Measurements from ENCODE around the gene UBE2I. TPM values are rescaled to one million over a fixed set of nuclear protein-coding genes. Genes with fewer than 3 reads are reported as not detected.

Gene UBE2I
- total RNA-seq, 1 experiment from 2014 or later: 229 TPM

- POLR2A ChIA-PET: interaction anchor here (0.7 kb wide), 1 partner anchor 20 kb away, joined by 3 read pairs; no protein-coding TSS in a partner anchor
- no peak overlapping the region for H3K4me3 Mint-ChIP-seq
- CTCF ChIA-PET: interaction anchor here (0.6 to 2.6 kb wide), 6 partner anchors 9 to 1093 kb away, joined by 3 to 6 read pairs (median 5); no protein-coding TSS in a partner anchor
These were observed 28.7 kb upstream of the UBE2I start for GRCh38 chr16:1280783-1281182.

More at GRCh38 chr16:1280783-1281182, 28.7 kb upstream of the UBE2I start:
- Mint-ChIP-seq H3K9me3 (no peaks in the 10 kb centered on the region), H3K36me3 (no peaks in the 10 kb centered on the region), H3K27me3 (ENCODE audit: low read depth) (peaks cover 8% of the 10 kb centered on the region), H3K4me1 (peaks cover 10% of the 10 kb centered on the region), H3K27ac (no peak overlapping the region)
- ATAC-seq (no peak), DNase-seq (ENCODE audit: low spot score) (no peak)
- no peak for TF ChIP-seq ARID4B (CRISPR knock-in tag; IDR thresholded peaks at IDR 0.05; ENCODE audit: borderline replicate concordance)
- no peak for TF ChIP-seq TCF7 (CRISPR knock-in tag; IDR thresholded peaks at IDR 0.05; ENCODE audit: low read depth)
- TF ChIP-seq GRHL2 (CRISPR knock-in tag; IDR thresholded peaks at IDR 0.05; ENCODE audit: insufficient replicate concordance, severe bottlenecking): no peak
- no peak for TF ChIP-seq SP1 (CRISPR knock-in tag; conservative IDR thresholded peaks at IDR 0.05)
- no peak for TF ChIP-seq STAT6 (CRISPR knock-in tag; conservative IDR thresholded peaks at IDR 0.05; ENCODE audit: low read depth)
- no peak for TF ChIP-seq E2F1 (CRISPR knock-in tag; IDR thresholded peaks at IDR 0.05)
- TF ChIP-seq ZNF263 (CRISPR knock-in tag; IDR thresholded peaks at IDR 0.05; ENCODE audit: low read depth): no peak
- TF ChIP-seq FOXP4 (CRISPR knock-in tag; IDR thresholded peaks at IDR 0.05): no peak
- TF ChIP-seq ZNF425 (CRISPR knock-in tag; conservative IDR thresholded peaks at IDR 0.05): no peak
- no peak for TF ChIP-seq PREB (CRISPR knock-in tag; IDR thresholded peaks at IDR 0.05; ENCODE audit: borderline replicate concordance)
- TF ChIP-seq ZNF671 (CRISPR knock-in tag; IDR thresholded peaks at IDR 0.05): no peak
- no peak for TF ChIP-seq E2F4 (CRISPR knock-in tag; IDR thresholded peaks at IDR 0.05; ENCODE audit: borderline replicate concordance, low read depth)
- no peak for TF ChIP-seq SMAD3 (CRISPR knock-in tag; IDR thresholded peaks at IDR 0.05; ENCODE audit: borderline replicate concordance)
- no peak for TF ChIP-seq SMAD4 (CRISPR knock-in tag; IDR thresholded peaks at IDR 0.05)
- no peak for TF ChIP-seq NFATC4 (CRISPR knock-in tag; IDR thresholded peaks at IDR 0.05)
- TF ChIP-seq ELF4 (CRISPR knock-in tag; IDR thresholded peaks at IDR 0.05; ENCODE audit: low read depth): no peak
- TF ChIP-seq MLX (CRISPR knock-in tag; IDR thresholded peaks at IDR 0.05): no peak
- TF ChIP-seq FOXK1 (CRISPR knock-in tag; IDR thresholded peaks at IDR 0.05): no peak
- no peak for TF ChIP-seq PRRX2 (CRISPR knock-in tag; IDR thresholded peaks at IDR 0.05)
- no peak for TF ChIP-seq HMGA2 (CRISPR knock-in tag; IDR thresholded peaks at IDR 0.05)

Measured in WTC11 (cell line).